Measurements from ENCODE around the gene CROT. TPM values are rescaled to one million over a fixed set of nuclear protein-coding genes. Genes with fewer than 3 reads are reported as not detected.

Gene CROT
- total RNA-seq, 2 donors from 2014 or later = 6.3 to 11.0 TPM

DNA sequence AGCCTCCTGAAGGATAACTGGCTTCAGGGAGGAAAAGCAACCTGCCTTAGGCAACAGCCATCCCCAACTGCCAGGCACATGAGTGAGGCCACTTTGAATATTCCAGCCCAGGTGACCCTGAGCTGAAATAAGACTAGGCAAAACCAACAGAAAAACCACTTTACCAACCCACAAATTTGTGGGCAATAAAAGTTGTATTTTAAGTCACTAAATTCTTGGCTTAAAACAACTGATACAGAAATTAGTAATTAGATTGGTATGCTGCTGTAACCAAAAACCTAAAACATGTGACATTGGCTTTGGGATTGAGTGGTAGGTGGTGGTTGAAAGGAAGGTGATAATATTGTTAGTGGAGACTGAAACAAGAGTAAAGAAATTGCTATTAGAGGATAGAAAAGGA, 90.1 kb downstream of the CROT start:
- H3K9me3 Mint-ChIP-seq = no peaks in the 10 kb centered on the region
- H3K27me3 Mint-ChIP-seq (ENCODE audit: insufficient read depth) = no peaks in the 10 kb centered on the region
- no peak overlapping the region for H3K27ac Mint-ChIP-seq
- Histone ChIP-seq H3K4me1 (ENCODE audit: control insufficient read depth, insufficient read depth, low read length) (no peaks in the 10 kb centered on the region), H3K9ac (ENCODE audit: extremely low read depth, low read length, poor library complexity, severe bottlenecking) (no peak overlapping the region), H3K36me3 (ENCODE audit: control insufficient read depth, insufficient read depth, low read length) (no peaks in the 10 kb centered on the region), H3K27me3 (ENCODE audit: control insufficient read depth, insufficient read depth, low read length, poor library complexity, severe bottlenecking) (no peaks in the 10 kb centered on the region), H3K9me3 (ENCODE audit: control insufficient read depth, low read length) (no peaks in the 10 kb centered on the region), H3K4me3 (ENCODE audit: low read length) (no peak overlapping the region), H3K27ac (ENCODE audit: low read depth, low read length) (no peak overlapping the region)
- H3K36me3 Mint-ChIP-seq (ENCODE audit: low read depth) = no peaks in the 10 kb centered on the region
- TF ChIP-seq, protein P1, sequence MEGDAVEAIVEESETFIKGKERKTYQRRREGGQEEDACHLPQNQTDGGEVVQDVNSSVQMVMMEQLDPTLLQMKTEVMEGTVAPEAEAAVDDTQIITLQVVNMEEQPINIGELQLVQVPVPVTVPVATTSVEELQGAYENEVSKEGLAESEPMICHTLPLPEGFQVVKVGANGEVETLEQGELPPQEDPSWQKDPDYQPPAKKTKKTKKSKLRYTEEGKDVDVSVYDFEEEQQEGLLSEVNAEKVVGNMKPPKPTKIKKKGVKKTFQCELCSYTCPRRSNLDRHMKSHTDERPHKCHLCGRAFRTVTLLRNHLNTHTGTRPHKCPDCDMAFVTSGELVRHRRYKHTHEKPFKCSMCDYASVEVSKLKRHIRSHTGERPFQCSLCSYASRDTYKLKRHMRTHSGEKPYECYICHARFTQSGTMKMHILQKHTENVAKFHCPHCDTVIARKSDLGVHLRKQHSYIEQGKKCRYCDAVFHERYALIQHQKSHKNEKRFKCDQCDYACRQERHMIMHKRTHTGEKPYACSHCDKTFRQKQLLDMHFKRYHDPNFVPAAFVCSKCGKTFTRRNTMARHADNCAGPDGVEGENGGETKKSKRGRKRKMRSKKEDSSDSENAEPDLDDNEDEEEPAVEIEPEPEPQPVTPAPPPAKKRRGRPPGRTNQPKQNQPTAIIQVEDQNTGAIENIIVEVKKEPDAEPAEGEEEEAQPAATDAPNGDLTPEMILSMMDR (conservative IDR thresholded peaks at IDR 0.05) = no peak
- no peak for DNase-seq
- no peaks in the 10 kb centered on the region for H3K4me1 Mint-ChIP-seq
- no peak overlapping the region for H3K4me3 Mint-ChIP-seq

DNA sequence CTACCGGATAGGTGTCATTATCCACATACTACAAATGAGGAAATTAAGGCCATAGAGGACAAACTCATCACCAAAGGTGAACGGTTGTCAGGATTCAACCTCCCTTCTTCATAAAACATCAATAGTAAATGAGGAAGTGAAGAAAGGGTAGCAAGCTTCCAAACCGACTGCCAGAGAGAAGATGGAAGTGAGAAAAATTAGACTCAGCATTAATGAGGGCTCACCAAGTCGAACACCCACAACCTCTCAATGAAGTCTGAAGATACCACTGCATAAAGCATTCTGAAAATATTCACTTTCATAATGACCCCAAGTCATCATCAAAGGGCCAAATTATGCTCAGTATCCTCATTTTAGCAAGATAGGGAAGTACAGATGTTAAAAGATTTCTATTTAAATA, 100.4 kb downstream of the CROT start:
- 89% methylated on average over 4 of the region's 4 CpGs; no CpG with 5 or more reads in 1 of the 2 experiments for WGBS, 2 experiments (ENCODE audit: insufficient coverage in 1 of 2, insufficient read length in 1 of 2)

DNA sequence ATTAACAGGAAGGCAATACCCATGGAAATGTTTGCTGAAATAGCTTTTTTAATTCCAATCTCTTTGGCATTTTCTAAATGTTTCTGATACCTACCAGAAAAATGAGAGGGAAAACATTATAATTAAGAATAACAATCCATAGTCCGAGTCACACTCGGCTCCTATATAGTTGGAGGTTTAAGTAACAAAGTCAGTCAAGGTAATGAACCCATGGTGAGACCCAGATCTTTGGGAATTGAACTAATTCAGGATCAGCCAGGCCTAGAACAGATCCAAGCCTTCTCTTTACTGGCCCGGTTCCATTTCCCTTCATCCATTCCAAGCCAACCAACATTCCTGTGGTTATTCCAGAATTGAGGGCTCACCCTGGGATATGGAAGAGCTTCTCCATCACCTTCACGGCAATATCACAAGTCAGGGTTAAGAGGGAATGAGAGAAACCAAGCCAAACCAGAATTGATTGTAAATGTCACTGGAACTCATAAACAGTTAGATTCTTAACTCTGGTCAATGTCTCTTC, 101.7 kb downstream of the CROT start:
- WGBS, 2 experiments (ENCODE audit: insufficient coverage in 1 of 2, insufficient read length in 1 of 2) = 95 to 100% methylated on average over 2 to 4 of the region's 4 CpGs
- no peaks in the 10 kb centered on the region for H3K27me3 Mint-ChIP-seq (ENCODE audit: insufficient read depth)
- TF ChIP-seq, protein P1 (conservative IDR thresholded peaks at IDR 0.05) = no peak
- no peaks in the 10 kb centered on the region for H3K27me3 ChIP-seq (ENCODE audit: control insufficient read depth, insufficient read depth, low read length, poor library complexity, severe bottlenecking)
- no peaks in the 10 kb centered on the region for H3K36me3 ChIP-seq (ENCODE audit: control insufficient read depth, insufficient read depth, low read length)
- no peak overlapping the region for H3K27ac ChIP-seq (ENCODE audit: low read depth, low read length)
- no peak overlapping the region for H3K9ac ChIP-seq (ENCODE audit: extremely low read depth, low read length, poor library complexity, severe bottlenecking)
- H3K9me3 Mint-ChIP-seq = no peaks in the 10 kb centered on the region
- H3K27ac Mint-ChIP-seq = no peak overlapping the region
- H3K4me3 ChIP-seq (ENCODE audit: low read length) = no peak overlapping the region
- H3K36me3 Mint-ChIP-seq (ENCODE audit: low read depth) = no peaks in the 10 kb centered on the region
- no peaks in the 10 kb centered on the region for H3K9me3 ChIP-seq (ENCODE audit: control insufficient read depth, low read length)
- no peak overlapping the region for H3K4me3 Mint-ChIP-seq
- no peak for DNase-seq
- H3K4me1 ChIP-seq (ENCODE audit: control insufficient read depth, insufficient read depth, low read length) = no peaks in the 10 kb centered on the region
- H3K4me1 Mint-ChIP-seq = no peaks in the 10 kb centered on the region

More for the DNA sequence above, 100.4 kb downstream of the CROT start:
- no peaks in the 10 kb centered on the region for H3K36me3 Mint-ChIP-seq (ENCODE audit: low read depth)
- H3K9me3 Mint-ChIP-seq = no peaks in the 10 kb centered on the region
- no peak overlapping the region for H3K4me3 ChIP-seq (ENCODE audit: low read length)
- H3K27ac Mint-ChIP-seq = no peak overlapping the region
- no peak overlapping the region for H3K27ac ChIP-seq (ENCODE audit: low read depth, low read length)
- H3K27me3 Mint-ChIP-seq (ENCODE audit: insufficient read depth) = no peaks in the 10 kb centered on the region
- H3K36me3 ChIP-seq (ENCODE audit: control insufficient read depth, insufficient read depth, low read length) = no peaks in the 10 kb centered on the region
- no peak overlapping the region for H3K9ac ChIP-seq (ENCODE audit: extremely low read depth, low read length, poor library complexity, severe bottlenecking)
- no peak overlapping the region for H3K4me3 Mint-ChIP-seq
- no peak for DNase-seq
- no peaks in the 10 kb centered on the region for H3K9me3 ChIP-seq (ENCODE audit: control insufficient read depth, low read length)
- H3K27me3 ChIP-seq (ENCODE audit: control insufficient read depth, insufficient read depth, low read length, poor library complexity, severe bottlenecking) = no peaks in the 10 kb centered on the region
- no peaks in the 10 kb centered on the region for H3K4me1 ChIP-seq (ENCODE audit: control insufficient read depth, insufficient read depth, low read length)
- TF ChIP-seq, protein P1 (conservative IDR thresholded peaks at IDR 0.05) = no peak
- H3K4me1 Mint-ChIP-seq = no peaks in the 10 kb centered on the region
